Natural killer cell (primary cell): ENCODE results near the gene CCDC33. TPM values are rescaled to one million over a fixed set of nuclear protein-coding genes. Genes with fewer than 3 reads are reported as not detected.

Source experiments
- ATAC-seq, 3 donors: fragments of 150-1000 bp in 2 of 3; fragments of 200-7000 bp in 1 of 3; cut with Tn5 transposase; 1 replicate in 1 of 3; 2 replicates in 2 of 3; pipeline ENCODE4 v1.10.0; 2021; ENCODE audit warnings: mild to moderate bottlenecking in 2 of 3, moderate library complexity in 2 of 3
- DNase-seq, 2 donors: peaks; one replicate each; pipeline versions ENCODE4 v3.0.0 to v3.0.0-alpha.2; 2013 to 2021; ENCODE audit warnings: mixed read lengths in 1 of 2
- H3K27ac ChIP-seq: one replicate; pipeline ENCODE4 v1.5.1; 2013; ENCODE audit warnings: mild to moderate bottlenecking, low read length
- H3K27me3 ChIP-seq: one replicate; pipeline ENCODE4 v1.6.1; 2013; ENCODE audit warnings: low read length; ENCODE audit not compliant: control insufficient read depth, insufficient read depth
- H3K36me3 ChIP-seq: one replicate; pipeline ENCODE4 v1.6.1; 2013; ENCODE audit warnings: low read length; ENCODE audit not compliant: control insufficient read depth, insufficient read depth
- H3K4me1 ChIP-seq: one replicate; pipeline ENCODE4 v1.6.1; 2013; ENCODE audit warnings: low read length; ENCODE audit not compliant: control insufficient read depth, insufficient read depth
- H3K4me3 ChIP-seq: one replicate; pipeline ENCODE4 v1.5.1; 2013; ENCODE audit warnings: low read length
- H3K9me3 ChIP-seq: one replicate; pipeline ENCODE4 v1.6.1; 2013; ENCODE audit warnings: low read length; ENCODE audit not compliant: control insufficient read depth, insufficient read depth
- H3K27ac Mint-ChIP-seq, 2 donors: one replicate each; pipeline ENCODE4 v1.8.0; 2022; ENCODE audit warnings: mild to moderate bottlenecking in 2 of 2, mixed read lengths in 2 of 2, moderate library complexity in 1 of 2
- H3K27me3 Mint-ChIP-seq, 2 donors: one replicate each; pipeline ENCODE4 v1.8.0; 2022; ENCODE audit warnings: low read depth in 2 of 2, mixed read lengths in 2 of 2
- H3K36me3 Mint-ChIP-seq: one replicate; pipeline ENCODE4 v1.8.0; 2022; ENCODE audit warnings: mixed read lengths
- H3K4me1 Mint-ChIP-seq, 2 donors: one replicate each; pipeline ENCODE4 v1.8.0; 2022; ENCODE audit warnings: mixed read lengths in 2 of 2
- H3K4me3 Mint-ChIP-seq: one replicate; pipeline ENCODE4 v1.8.0; 2022; ENCODE audit warnings: mild to moderate bottlenecking, moderate library complexity, mixed read lengths
- H3K9me3 Mint-ChIP-seq, 2 donors: one replicate each; pipeline ENCODE4 v1.8.0; 2022; ENCODE audit warnings: mixed read lengths in 2 of 2
- CTCF ChIP-seq: fragments of 200-600 bp; IDR thresholded peaks from one replicate; pipeline ENCODE4 v1.8.0; 2022; ENCODE audit warnings: antibody characterized with exemption
- WGBS: methylation state at CpG from one replicate; pipeline ENCODE4 v1.1.7; 2013; ENCODE audit warnings: missing lambda C conversion rate; ENCODE audit not compliant: insufficient coverage; 5-methylcytosine and 5-hydroxymethylcytosine counted together
- intact Hi-C: fragments of 100-400 bp; cut with micrococcal nuclease; formaldehyde crosslinking; loops from one replicate; pipeline ENCODE4 v1.14.2; 2022
- total RNA-seq, 4 donors: library from RNA; stranded (reverse); fragments of 120-200 nt in 1 of 4; gene quantifications; one replicate each; pipeline versions ENCODE4 v1.2.3 to v1.2.4, GENCODE V29; 2013 to 2022

CCDC33 gene
- total RNA-seq, 3 donors from 2014 or later (not counting 1 experiment from before 2014, with no cell fraction given), result not detected

- intact Hi-C loops, result no loop called here
- H3K36me3 Mint-ChIP-seq, result no peaks in the 10 kb centered on the region
- no peak for DNase-seq
- Histone ChIP-seq H3K4me3 (no peak overlapping the region), H3K27ac (no peak overlapping the region), H3K4me1 (no peaks in the 10 kb centered on the region), H3K9me3 (no peaks in the 10 kb centered on the region), H3K27me3 (peaks cover 2% of the 10 kb centered on the region), H3K36me3 (no peaks in the 10 kb centered on the region)
- H3K27ac Mint-ChIP-seq, result no peak overlapping the region
- H3K9me3 Mint-ChIP-seq, result peaks cover 0 to 2% of the 10 kb centered on the region in 2 donors
- H3K4me3 Mint-ChIP-seq, result no peak overlapping the region
- H3K4me1 Mint-ChIP-seq, result no peaks in the 10 kb centered on the region
- no peak for ATAC-seq
- TF ChIP-seq CTCF, result no peak
- WGBS, result 71% methylated on average over 5 of the region's 5 CpGs
- H3K27me3 Mint-ChIP-seq, result peaks cover 16 to 28% of the 10 kb centered on the region in 2 donors
Observed at GRCh38 chr15:74263466-74263865, 27.3 kb downstream of the CCDC33 start.

- no peaks in the 10 kb centered on the region for H3K36me3 ChIP-seq
- H3K4me1 ChIP-seq, result no peaks in the 10 kb centered on the region
- peaks cover 16 to 28% of the 10 kb centered on the region in 2 donors for H3K27me3 Mint-ChIP-seq
- no peak overlapping the region for H3K27ac ChIP-seq
- H3K4me1 Mint-ChIP-seq, result no peaks in the 10 kb centered on the region
- no peak for ATAC-seq
- no peak for TF ChIP-seq CTCF
- intact Hi-C loops, result no loop called here
- DNase-seq, result no peak
- H3K9me3 Mint-ChIP-seq, result peaks cover 0 to 2% of the 10 kb centered on the region in 2 donors
- WGBS, result 58% methylated on average over 6 of the region's 6 CpGs
- peaks cover 2% of the 10 kb centered on the region for H3K27me3 ChIP-seq
- no peak overlapping the region for H3K4me3 Mint-ChIP-seq
- no peak overlapping the region for H3K27ac Mint-ChIP-seq
- no peaks in the 10 kb centered on the region for H3K9me3 ChIP-seq
- H3K4me3 ChIP-seq, result no peak overlapping the region
- no peaks in the 10 kb centered on the region for H3K36me3 Mint-ChIP-seq
Observed at GRCh38 chr15:74264081-74264501, 28.0 kb downstream of the CCDC33 start.

GRCh38 chr15:74265046-74265639, 29.0 kb downstream of the CCDC33 start:
- no peaks in the 10 kb centered on the region for H3K4me1 Mint-ChIP-seq
- no peak overlapping the region for H3K4me3 ChIP-seq
- WGBS, result 31% methylated on average over 4 of the region's 5 CpGs
- H3K36me3 Mint-ChIP-seq, result no peaks in the 10 kb centered on the region
- H3K27me3 Mint-ChIP-seq, result peaks cover 17 to 31% of the 10 kb centered on the region in 2 donors
- TF ChIP-seq CTCF, result no peak
- DNase-seq, result peak in 1 of 2 donors; percentile 25
- no peaks in the 10 kb centered on the region for H3K9me3 ChIP-seq
- H3K36me3 ChIP-seq, result no peaks in the 10 kb centered on the region
- no peak overlapping the region for H3K27ac Mint-ChIP-seq
- peaks cover 2% of the 10 kb centered on the region for H3K27me3 ChIP-seq
- intact Hi-C loops, result no loop called here
- peaks cover 0 to 2% of the 10 kb centered on the region in 2 donors for H3K9me3 Mint-ChIP-seq
- H3K4me1 ChIP-seq, result no peaks in the 10 kb centered on the region
- no peak for ATAC-seq
- no peak overlapping the region for H3K27ac ChIP-seq
- H3K4me3 Mint-ChIP-seq, result no peak overlapping the region

- Histone ChIP-seq H3K9me3 (no peaks in the 10 kb centered on the region), H3K27ac (no peak overlapping the region), H3K4me3 (no peak overlapping the region), H3K36me3 (no peaks in the 10 kb centered on the region), H3K4me1 (no peaks in the 10 kb centered on the region), H3K27me3 (peaks cover 5% of the 10 kb centered on the region)
- H3K9me3 Mint-ChIP-seq, result peaks cover 0 to 2% of the 10 kb centered on the region in 2 donors
- no peak overlapping the region for H3K4me3 Mint-ChIP-seq
- intact Hi-C loops, result no loop called here
- peaks cover 35 to 39% of the 10 kb centered on the region in 2 donors for H3K27me3 Mint-ChIP-seq
- no peak overlapping the region for H3K27ac Mint-ChIP-seq
- DNase-seq, result no peak
- TF ChIP-seq CTCF, result no peak
- H3K36me3 Mint-ChIP-seq, result no peaks in the 10 kb centered on the region
- H3K4me1 Mint-ChIP-seq, result peaks cover 0 to 5% of the 10 kb centered on the region in 2 donors
- 81% methylated on average over 6 of the region's 6 CpGs for WGBS
- no peak for ATAC-seq
Observed at GRCh38 chr15:74268020-74268419, 31.9 kb downstream of the CCDC33 start.
